ENCODE data around the gene CAMKK1. TPM values are rescaled to one million over a fixed set of nuclear protein-coding genes. Genes with fewer than 3 reads are reported as not detected.

CAMKK1 gene
- total and polyA plus RNA-seq, 9 of the 15 experiments (the other 6 are each of a cell fraction or from before 2014, with no cell fraction given) = 0.34 to 7.5 (median 4.9) TPM

GRCh38 chr17:3893003-3893719 lies at the start of gene CAMKK1 (continued):
- TF ChIP-seq ZFP1 (CRISPR knock-in tag; IDR thresholded peaks at IDR 0.05) = no peak
- no peak for TF ChIP-seq MXD1 (CRISPR knock-in tag; IDR thresholded peaks at IDR 0.05; ENCODE audit: borderline replicate concordance, poor library complexity, severe bottlenecking)
- TF ChIP-seq DLX4 (CRISPR knock-in tag; IDR thresholded peaks at IDR 0.05) = no peak
- TF ChIP-seq PHF8 (IDR thresholded peaks at IDR 0.05; ENCODE audit: borderline replicate concordance, low read length) = peak; percentile 54; the same call in 1 of the 2 replicates
- no peak for TF ChIP-seq ZNF445 (CRISPR knock-in tag; IDR thresholded peaks at IDR 0.05; ENCODE audit: low read depth)
- no peak for TF ChIP-seq TCF3 (CRISPR knock-in tag; IDR thresholded peaks at IDR 0.05)
- TF ChIP-seq HDAC6 (IDR thresholded peaks at IDR 0.05; ENCODE audit: low read depth, low read length) = no peak
- no peak for TF ChIP-seq SOX6 (IDR thresholded peaks at IDR 0.05)
- no peak for TF ChIP-seq HOXB6 (CRISPR knock-in tag; IDR thresholded peaks at IDR 0.05; ENCODE audit: borderline replicate concordance)
- TF ChIP-seq NR2C1 (IDR thresholded peaks at IDR 0.05) = no peak
- TF ChIP-seq NR2C1 (tag; IDR thresholded peaks at IDR 0.05) = no peak
- no peak for TF ChIP-seq KDM4B (IDR thresholded peaks at IDR 0.05; ENCODE audit: borderline replicate concordance in 2 of 2, low read depth in 1 of 2)
- TF ChIP-seq RNF2 (IDR thresholded peaks at IDR 0.05) = no peak
- TF ChIP-seq ZNF395 (CRISPR knock-in tag; IDR thresholded peaks at IDR 0.05) = no peak
- TF ChIP-seq ZNF24 (IDR thresholded peaks at IDR 0.05) = no peak
- no peak for TF ChIP-seq STAT5A (IDR thresholded peaks at IDR 0.05; ENCODE audit: borderline replicate concordance, low read length)
- no peak for TF ChIP-seq CGGBP1 (CRISPR knock-in tag; IDR thresholded peaks at IDR 0.05)
- 0 out of 2 replicates have a peak, but pooled peaks have one; percentile 17 for TF ChIP-seq MYC (IDR thresholded peaks at IDR 0.05; ENCODE audit: low read depth, low read length)
- TF ChIP-seq MYC (CRISPR knock-in tag; IDR thresholded peaks at IDR 0.05; ENCODE audit: borderline replicate concordance, low read depth) = no peak
- no peak for TF ChIP-seq NFE2 (IDR thresholded peaks at IDR 0.05; ENCODE audit: low read depth)
- TF ChIP-seq RBM22 (IDR thresholded peaks at IDR 0.05; ENCODE audit: low read depth, low read length, poor library complexity, severe bottlenecking) = no peak
- TF ChIP-seq ELF1 (tag; IDR thresholded peaks at IDR 0.05) = no peak
- TF ChIP-seq FOXK1 (CRISPR knock-in tag; IDR thresholded peaks at IDR 0.05; ENCODE audit: borderline replicate concordance) = no peak
- TF ChIP-seq ZMIZ1 (IDR thresholded peaks at IDR 0.05; ENCODE audit: low read depth in 2 of 2, low read length in 2 of 2) = no peak
